Breast epithelium (tissue), 3 donors: ENCODE data around the gene DONSON.

Source experiments
- POLR2A ChIP-seq: fragments of 450-650 bp; IDR thresholded peaks from one replicate; pipeline ENCODE4 v1.6.1; 2016; ENCODE audit warnings: antibody characterized with exemption, mild to moderate bottlenecking, moderate library complexity
- POLR2AphosphoS5 ChIP-seq, 3 donors: sonication (generic); formaldehyde crosslinking; IDR thresholded peaks; one replicate each; pipeline ENCODE4 v1.6.1; 2017; ENCODE audit warnings: antibody characterized with exemption in 3 of 3
- TF ChIP-seq, protein P1 (sequence below), 3 donors: fragments of 450-650 bp; IDR thresholded peaks; one replicate each; pipeline ENCODE4 v1.5.1; 2016 to 2017; ENCODE audit warnings: antibody characterized with exemption in 3 of 3, mild to moderate bottlenecking in 3 of 3, moderate library complexity in 3 of 3

DNA sequence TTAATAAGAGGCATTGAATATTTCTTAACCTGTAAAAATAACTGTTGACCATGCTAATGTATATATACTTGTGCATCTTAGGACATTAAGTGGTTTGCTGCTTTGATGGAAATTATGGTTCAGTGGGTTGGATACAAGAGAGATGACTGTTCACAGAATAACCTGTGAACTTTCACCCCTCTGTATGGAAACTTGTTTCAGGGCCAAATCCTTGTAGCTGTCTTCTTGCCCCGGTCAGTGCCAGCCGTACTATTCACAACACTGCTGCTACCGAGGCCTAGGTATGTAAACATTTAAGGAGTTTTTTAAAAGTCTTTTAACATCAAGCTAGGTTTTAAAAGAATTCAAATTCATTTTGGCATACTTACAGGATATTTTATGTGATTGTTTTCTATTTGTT is 16.1 kb downstream of the DONSON start:
- TF ChIP-seq, protein P1, sequence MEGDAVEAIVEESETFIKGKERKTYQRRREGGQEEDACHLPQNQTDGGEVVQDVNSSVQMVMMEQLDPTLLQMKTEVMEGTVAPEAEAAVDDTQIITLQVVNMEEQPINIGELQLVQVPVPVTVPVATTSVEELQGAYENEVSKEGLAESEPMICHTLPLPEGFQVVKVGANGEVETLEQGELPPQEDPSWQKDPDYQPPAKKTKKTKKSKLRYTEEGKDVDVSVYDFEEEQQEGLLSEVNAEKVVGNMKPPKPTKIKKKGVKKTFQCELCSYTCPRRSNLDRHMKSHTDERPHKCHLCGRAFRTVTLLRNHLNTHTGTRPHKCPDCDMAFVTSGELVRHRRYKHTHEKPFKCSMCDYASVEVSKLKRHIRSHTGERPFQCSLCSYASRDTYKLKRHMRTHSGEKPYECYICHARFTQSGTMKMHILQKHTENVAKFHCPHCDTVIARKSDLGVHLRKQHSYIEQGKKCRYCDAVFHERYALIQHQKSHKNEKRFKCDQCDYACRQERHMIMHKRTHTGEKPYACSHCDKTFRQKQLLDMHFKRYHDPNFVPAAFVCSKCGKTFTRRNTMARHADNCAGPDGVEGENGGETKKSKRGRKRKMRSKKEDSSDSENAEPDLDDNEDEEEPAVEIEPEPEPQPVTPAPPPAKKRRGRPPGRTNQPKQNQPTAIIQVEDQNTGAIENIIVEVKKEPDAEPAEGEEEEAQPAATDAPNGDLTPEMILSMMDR (IDR thresholded peaks at IDR 0.05) = no peak
- no peak for TF ChIP-seq POLR2AphosphoS5 (IDR thresholded peaks at IDR 0.05)
- no peak for TF ChIP-seq POLR2A
